ENCODE results near the gene ATL3.
"Not testable (repeated sequence)": the region's sequence is repeated elsewhere in the genome, so short reads cannot be mapped to it uniquely, and the experiment has no call there.

ATL3 gene

GRCh38 chr11:63581224-63581623, 90.0 kb downstream of the ATL3 start:
- not testable (repeated sequence) for DNase-seq

- not testable (repeated sequence) for DNase-seq
Observed at GRCh38 chr11:63578882-63579281, 92.3 kb downstream of the ATL3 start.

GRCh38 chr11:63574856-63575602, 96.1 kb downstream of the ATL3 start:
- DNase-seq, result no peak
